Choroid plexus epithelial cell (primary cell): ENCODE data around the gene ZNF442.

Experiments
- DNase-seq: peaks from one replicate; pipeline ENCODE4 v3.0.0-alpha.2; 2010; ENCODE audit warnings: low read depth
- H3K4me3 ChIP-seq: 2 replicates; pipeline ENCODE4 v1.5.1; 2011; ENCODE audit warnings: low read depth, mild to moderate bottlenecking, control low read depth, low read length, moderate library complexity
- TF ChIP-seq, protein P1 (sequence below): conservative IDR thresholded peaks from 2 replicates; pipeline ENCODE4 v1.5.1; 2011; ENCODE audit warnings: low read depth, mild to moderate bottlenecking, control low read depth, inconsistent platforms, low read length, moderate library complexity

Gene ZNF442

DNA sequence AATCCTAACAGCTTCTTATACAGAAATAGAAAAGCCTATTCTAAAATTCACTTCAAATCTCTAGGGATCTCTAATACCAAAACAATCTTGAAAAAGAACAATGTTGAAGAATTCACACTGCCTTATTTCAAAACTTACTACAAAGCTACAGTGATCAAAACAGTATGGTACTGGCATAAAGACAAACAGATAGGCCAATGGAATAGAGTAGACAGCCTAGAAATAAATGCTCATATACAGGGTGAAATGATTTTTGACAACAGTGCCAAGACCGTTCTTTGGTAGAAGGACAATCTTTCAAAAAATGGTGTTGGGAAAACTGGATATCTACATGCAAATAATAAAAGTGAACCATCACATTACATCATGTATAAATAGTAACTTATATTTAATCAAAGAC lies 20.3 kb downstream of the ZNF442 start:
- TF ChIP-seq, protein P1, sequence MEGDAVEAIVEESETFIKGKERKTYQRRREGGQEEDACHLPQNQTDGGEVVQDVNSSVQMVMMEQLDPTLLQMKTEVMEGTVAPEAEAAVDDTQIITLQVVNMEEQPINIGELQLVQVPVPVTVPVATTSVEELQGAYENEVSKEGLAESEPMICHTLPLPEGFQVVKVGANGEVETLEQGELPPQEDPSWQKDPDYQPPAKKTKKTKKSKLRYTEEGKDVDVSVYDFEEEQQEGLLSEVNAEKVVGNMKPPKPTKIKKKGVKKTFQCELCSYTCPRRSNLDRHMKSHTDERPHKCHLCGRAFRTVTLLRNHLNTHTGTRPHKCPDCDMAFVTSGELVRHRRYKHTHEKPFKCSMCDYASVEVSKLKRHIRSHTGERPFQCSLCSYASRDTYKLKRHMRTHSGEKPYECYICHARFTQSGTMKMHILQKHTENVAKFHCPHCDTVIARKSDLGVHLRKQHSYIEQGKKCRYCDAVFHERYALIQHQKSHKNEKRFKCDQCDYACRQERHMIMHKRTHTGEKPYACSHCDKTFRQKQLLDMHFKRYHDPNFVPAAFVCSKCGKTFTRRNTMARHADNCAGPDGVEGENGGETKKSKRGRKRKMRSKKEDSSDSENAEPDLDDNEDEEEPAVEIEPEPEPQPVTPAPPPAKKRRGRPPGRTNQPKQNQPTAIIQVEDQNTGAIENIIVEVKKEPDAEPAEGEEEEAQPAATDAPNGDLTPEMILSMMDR: no peak
- no peak overlapping the region for H3K4me3 ChIP-seq
- DNase-seq: no peak

DNA sequence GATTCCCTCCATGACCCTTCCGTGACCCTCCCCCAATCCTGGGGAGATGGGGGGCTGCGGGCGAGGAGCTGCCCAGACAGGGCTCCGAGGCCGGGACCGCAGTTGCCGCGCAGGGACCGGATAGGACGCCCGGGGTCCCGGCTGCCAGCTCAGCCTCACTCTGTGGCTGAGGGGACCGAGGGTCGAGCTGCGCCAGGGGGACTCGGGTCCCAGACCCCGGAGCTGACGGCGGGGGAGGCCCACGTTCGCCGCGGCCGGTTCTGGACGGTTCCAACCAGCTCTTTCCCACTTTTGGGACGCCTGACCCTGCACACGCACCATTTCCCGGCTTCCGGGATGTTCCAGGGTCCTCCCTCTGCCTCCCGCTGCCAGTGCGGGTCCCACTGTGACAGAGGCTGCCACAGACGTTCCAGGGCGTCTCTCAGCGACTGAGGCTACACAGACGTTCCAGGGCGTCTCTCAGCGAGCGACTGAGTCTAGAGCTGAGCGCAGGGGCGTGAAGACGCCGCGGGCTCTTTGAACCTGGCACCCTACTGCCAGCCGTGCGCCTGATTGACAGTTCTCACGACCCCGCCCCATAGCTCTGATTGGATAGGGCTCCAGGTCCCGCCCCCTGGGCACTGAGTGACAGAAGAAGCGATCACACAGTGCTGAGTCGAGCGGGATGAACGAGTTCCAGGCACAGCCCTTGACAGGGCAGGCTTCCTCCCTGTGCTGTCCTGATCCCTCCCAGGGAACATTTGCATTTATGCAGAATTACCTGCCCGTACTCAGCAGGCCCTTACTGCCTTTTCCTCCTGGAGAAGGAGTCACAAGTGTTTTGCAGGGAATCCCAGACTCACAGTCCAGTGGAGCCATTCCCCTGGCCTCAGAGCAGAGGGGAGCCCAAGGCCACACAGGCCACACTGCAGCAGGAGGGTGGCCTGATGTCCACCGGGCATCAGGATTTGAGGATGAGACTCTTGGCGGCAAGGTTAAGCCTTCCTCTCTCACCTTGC lies 32.0 kb downstream of the ZNF442 start, which contains the start of gene ZNF563:
ZNF563 (minus strand) TSS at position 472 of the 998 bp plus-strand sequence; CDS start at position 321, 151 bp downstream.
- TF ChIP-seq, protein P1: no peak
- peak within 1 kb of the TSS; percentile 89 for H3K4me3 ChIP-seq
- DNase-seq: peak; percentile 93

DNA sequence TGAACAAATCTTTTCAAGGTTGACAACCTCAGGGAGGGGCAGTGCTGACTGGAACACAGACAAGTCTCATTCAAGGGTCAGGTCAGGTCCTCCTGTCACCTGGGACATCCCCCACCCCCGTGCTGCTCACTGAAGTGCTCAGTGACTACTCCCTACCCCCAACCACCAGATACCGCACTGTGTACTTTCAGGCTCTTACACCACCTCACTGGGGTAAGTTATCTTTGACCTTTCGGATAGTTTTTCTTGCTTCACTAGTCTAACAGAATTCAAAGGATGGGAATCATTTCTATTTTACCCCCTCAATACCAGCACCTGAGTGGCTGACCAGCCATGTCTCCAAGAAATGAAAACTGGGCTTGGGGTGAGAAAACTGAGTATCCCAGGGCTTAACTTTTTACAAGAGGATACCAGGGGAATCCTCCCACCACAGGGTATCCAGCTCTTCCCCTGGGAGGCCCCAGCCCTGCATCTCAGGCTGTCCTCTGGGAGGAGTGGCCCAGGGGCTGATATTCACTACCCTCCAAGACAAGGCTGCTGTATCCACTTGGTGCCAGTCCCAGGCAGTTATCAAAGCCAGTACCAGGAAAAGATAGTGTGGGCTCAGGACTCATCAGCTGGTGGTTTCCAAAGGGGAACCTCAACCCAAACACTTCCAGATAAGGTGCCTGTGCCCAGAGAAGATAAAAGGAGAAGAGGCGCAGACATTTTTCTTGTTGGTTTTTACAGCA lies 34.1 kb downstream of the ZNF442 start:
- TF ChIP-seq, protein P1: no peak
- no peak for DNase-seq
- no peak overlapping the region for H3K4me3 ChIP-seq

DNA sequence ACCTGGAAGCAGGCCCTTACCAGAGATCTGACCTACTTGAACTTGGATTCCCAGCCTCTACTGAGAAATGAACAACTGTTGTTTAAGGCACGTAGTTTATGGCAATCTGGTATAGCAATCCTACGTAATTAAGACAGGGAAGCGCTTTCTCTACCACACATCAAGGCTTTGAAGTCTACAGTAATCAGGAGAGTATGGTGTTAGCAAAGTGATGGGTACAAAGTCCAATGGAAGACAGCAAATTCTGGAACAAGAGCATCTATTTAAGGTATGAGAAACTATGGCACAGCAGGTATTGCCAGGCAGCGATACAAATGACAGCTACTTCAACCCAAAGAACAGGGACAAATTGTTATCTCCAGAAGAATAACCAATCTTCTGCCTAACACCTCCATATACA lies 35.1 kb downstream of the ZNF442 start:
- no peak for DNase-seq
- TF ChIP-seq, protein P1: no peak
- no peak overlapping the region for H3K4me3 ChIP-seq

DNA sequence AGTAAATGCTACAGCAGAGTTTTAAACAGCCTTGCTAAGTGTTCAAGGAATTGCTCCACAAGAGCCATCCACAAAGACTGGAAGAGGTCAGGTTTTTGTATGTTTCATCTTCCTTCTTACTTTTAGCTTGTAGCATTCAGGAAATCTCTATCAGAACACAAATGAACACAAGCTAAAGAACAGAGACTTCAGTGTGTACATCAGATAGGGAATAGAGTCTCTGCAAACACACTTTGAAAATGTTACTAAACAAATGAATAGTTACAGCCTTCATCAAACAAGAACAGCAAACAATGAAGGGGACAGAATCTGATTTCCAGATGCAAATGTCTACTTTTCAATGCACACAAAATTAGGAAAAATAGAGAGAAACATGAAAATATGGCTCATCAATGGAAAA lies 39.8 kb downstream of the ZNF442 start:
- DNase-seq: no peak
- TF ChIP-seq, protein P1: no peak
- H3K4me3 ChIP-seq: no peak overlapping the region

DNA sequence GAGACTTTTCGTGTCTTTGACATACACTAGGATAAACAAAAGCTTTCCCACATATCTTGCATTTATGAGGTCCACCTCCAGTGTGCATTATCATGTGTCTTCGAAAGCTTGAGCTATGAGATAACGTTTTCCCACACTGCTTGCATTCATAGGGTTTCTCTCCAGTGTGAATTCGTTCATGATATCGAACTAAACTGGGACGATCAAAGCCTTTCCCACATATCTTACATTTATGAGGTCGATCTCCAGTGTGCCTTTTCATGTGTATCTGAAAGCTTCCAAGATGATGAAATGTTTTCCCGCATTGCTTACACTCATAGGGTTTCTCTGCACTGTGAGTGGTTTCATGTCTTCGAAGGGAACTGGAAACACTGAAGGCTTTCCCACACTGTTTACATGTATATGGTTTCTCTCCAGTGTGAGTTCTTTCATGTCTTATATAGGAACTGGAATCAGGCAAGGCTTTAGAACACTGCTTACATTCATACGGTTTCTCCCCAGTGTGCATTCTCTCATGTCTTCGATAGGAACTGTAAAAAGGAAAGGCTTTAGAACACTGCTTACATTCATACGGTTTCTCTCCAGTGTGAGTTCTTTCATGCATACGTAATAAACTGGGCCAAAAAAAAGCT lies 46.6 kb downstream of the ZNF442 start:
- no peak overlapping the region for H3K4me3 ChIP-seq
- no peak for DNase-seq
- TF ChIP-seq, protein P1: no peak
